ENCODE data around the gene ACP4. TPM values are rescaled to one million over a fixed set of nuclear protein-coding genes. Genes with fewer than 3 reads are reported as not detected.

Gene ACP4
- total RNA-seq, 2 donors from 2014 or later: not detected

- intact Hi-C loops (cut with DNase I, micrococcal nuclease): no loop called here
- peak; percentile 69 for ATAC-seq
- DNase-seq: peak; percentile 88 to 90
These were observed 28.0 kb downstream of the ACP4 start for GRCh38 chr19:50817941-50818858.

- DNase-seq (no peak), ATAC-seq (no peak)
- intact Hi-C loops (cut with DNase I, micrococcal nuclease): no loop called here
These were observed 28.8 kb downstream of the ACP4 start for GRCh38 chr19:50818859-50819472.

- DNase-seq (no peak), ATAC-seq (no peak)
- intact Hi-C loops (cut with DNase I, micrococcal nuclease): no loop called here
These were observed 29.4 kb downstream of the ACP4 start for GRCh38 chr19:50819636-50820035.

- intact Hi-C loops (cut with DNase I, micrococcal nuclease): no loop called here
- ATAC-seq: peak; percentile 21
- peak in 1 of 2 donors; percentile 55 for DNase-seq
These were observed 29.9 kb downstream of the ACP4 start for GRCh38 chr19:50820086-50820485.

- intact Hi-C loops (cut with DNase I, micrococcal nuclease): no loop called here
- ATAC-seq: peak; percentile 58
- DNase-seq: peak; percentile 88
These were observed 30.5 kb downstream of the ACP4 start for GRCh38 chr19:50820549-50821247.

- no peak for ATAC-seq
- DNase-seq: no peak
- intact Hi-C loops (cut with DNase I, micrococcal nuclease): no loop called here
These were observed 31.0 kb downstream of the ACP4 start for GRCh38 chr19:50821248-50821612.

- ATAC-seq (no peak), DNase-seq (no peak)
- intact Hi-C loops (cut with DNase I, micrococcal nuclease): no loop called here
These were observed 31.4 kb downstream of the ACP4 start for GRCh38 chr19:50821622-50822021.

GRCh38 chr19:50822661-50823208 is 32.5 kb downstream of the ACP4 start:
- DNase-seq (no peak), ATAC-seq (no peak)
- intact Hi-C loops (cut with DNase I, micrococcal nuclease): no loop called here

- DNase-seq (peak; percentile 77 to 84), ATAC-seq (peak; percentile 66)
- intact Hi-C loops (cut with DNase I, micrococcal nuclease): no loop called here
These were observed 33.3 kb downstream of the ACP4 start, which contains the start of gene KLK1 for GRCh38 chr19:50823389-50824042. Gene KLK1 (minus strand): TSS chr19:50823787. CDS start chr19:50823748, 39 bp downstream.

- intact Hi-C loops (cut with DNase I, micrococcal nuclease): no loop called here
- ATAC-seq (no peak), DNase-seq (no peak)
These were observed 36.5 kb downstream of the ACP4 start for GRCh38 chr19:50826492-50827240.

GRCh38 chr19:50827476-50827875 is 37.3 kb downstream of the ACP4 start:
- ATAC-seq (no peak), DNase-seq (no peak)
- intact Hi-C loops (cut with DNase I, micrococcal nuclease): no loop called here

GRCh38 chr19:50829801-50830200 is 39.6 kb downstream of the ACP4 start:
- ATAC-seq (peak; percentile 20), DNase-seq (no peak)
- intact Hi-C loops (cut with DNase I, micrococcal nuclease): no loop called here

GRCh38 chr19:50830266-50831025 is 40.2 kb downstream of the ACP4 start:
- peak in 1 of 2 donors; percentile 38 for DNase-seq
- peak; percentile 77 for ATAC-seq

GRCh38 chr19:50831026-50831396 is 40.8 kb downstream of the ACP4 start:
- intact Hi-C loops (cut with DNase I, micrococcal nuclease): no loop called here
- ATAC-seq: no peak

More at GRCh38 chr19:50830266-50831025, 40.2 kb downstream of the ACP4 start:
- intact Hi-C loops (cut with DNase I, micrococcal nuclease): no loop called here

GRCh38 chr19:50832666-50833065 is 42.5 kb downstream of the ACP4 start:
- ATAC-seq: no peak
- no peak for DNase-seq
- intact Hi-C loops (cut with DNase I, micrococcal nuclease): no loop called here

More at GRCh38 chr19:50831026-50831396, 40.8 kb downstream of the ACP4 start:
- DNase-seq: no peak

- intact Hi-C loops (cut with DNase I, micrococcal nuclease): no loop called here
- ATAC-seq (no peak), DNase-seq (no peak)
These were observed 43.0 kb downstream of the ACP4 start, which contains the start of gene KLK15 for GRCh38 chr19:50833117-50833801. Gene KLK15 (minus strand): TSS chr19:50833574. CDS start chr19:50831492, 2,082 bp downstream.

GRCh38 chr19:50833802-50834167 is 43.6 kb downstream of the ACP4 start:
- DNase-seq (no peak), ATAC-seq (no peak)
- intact Hi-C loops (cut with DNase I, micrococcal nuclease): no loop called here

Data from left colon (tissue), 2 donors.